ENCODE results near the gene TAF3.
"Not testable (repeated sequence)": the region's sequence is repeated elsewhere in the genome, so short reads cannot be mapped to it uniquely, and the experiment has no call there.

The TAF3 gene, protein sequence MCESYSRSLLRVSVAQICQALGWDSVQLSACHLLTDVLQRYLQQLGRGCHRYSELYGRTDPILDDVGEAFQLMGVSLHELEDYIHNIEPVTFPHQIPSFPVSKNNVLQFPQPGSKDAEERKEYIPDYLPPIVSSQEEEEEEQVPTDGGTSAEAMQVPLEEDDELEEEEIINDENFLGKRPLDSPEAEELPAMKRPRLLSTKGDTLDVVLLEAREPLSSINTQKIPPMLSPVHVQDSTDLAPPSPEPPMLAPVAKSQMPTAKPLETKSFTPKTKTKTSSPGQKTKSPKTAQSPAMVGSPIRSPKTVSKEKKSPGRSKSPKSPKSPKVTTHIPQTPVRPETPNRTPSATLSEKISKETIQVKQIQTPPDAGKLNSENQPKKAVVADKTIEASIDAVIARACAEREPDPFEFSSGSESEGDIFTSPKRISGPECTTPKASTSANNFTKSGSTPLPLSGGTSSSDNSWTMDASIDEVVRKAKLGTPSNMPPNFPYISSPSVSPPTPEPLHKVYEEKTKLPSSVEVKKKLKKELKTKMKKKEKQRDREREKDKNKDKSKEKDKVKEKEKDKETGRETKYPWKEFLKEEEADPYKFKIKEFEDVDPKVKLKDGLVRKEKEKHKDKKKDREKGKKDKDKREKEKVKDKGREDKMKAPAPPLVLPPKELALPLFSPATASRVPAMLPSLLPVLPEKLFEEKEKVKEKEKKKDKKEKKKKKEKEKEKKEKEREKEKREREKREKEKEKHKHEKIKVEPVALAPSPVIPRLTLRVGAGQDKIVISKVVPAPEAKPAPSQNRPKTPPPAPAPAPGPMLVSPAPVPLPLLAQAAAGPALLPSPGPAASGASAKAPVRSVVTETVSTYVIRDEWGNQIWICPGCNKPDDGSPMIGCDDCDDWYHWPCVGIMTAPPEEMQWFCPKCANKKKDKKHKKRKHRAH

GRCh38 chr10:7818295-7819120 is at the start of gene TAF3:
TSS of gene TAF3 (plus strand) at chr10:7818505. CDS start at chr10:7818710, 205 bp downstream.
- DNase-seq (ENCODE audit: low read depth in 2 of 2) = peak; percentile 86 to 91

DNA sequence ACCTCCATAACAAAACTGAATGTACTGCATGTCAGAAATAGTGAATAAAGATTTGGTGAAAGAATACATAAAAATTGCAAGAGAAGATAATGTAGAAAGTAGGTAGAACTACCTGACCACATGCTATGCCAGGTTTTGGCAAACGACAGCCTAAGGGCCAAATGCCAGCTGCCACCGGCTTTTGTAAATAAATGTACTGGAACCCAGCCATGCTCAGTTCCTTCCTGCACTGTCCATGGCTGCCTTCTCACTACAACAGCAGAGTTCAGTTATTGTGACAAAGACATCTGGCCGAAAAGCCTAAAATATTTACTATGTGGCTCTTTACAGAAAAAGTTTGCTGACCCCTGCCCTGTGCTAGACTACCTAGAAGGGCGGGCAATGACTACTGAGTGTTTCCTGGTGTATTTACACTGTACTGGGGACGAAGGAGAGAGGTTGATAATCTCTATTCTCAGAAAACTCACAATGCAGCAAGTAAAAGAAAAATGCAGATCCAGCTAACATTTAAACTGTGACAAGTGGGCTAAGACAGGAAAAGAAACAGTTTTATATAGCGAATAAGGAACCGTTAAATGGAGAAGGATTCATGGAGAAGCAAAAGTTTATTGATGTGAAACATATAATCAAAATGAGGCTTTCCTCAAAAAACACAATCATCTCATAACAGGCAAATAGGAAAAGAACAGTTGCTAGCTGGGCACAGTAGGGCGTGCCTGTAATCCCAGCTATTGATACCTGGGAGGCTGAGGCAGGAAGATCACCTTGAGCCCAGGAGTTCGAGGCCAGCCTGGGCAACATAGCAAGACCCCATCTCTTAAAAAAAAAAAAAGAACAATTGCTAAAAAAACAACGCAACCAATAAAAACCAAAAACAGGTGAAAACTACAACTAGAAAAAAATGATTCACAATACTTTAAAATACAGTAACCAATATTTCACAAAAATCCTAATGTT is 44.2 kb upstream of the TAF3 start:
- no peak for DNase-seq (ENCODE audit: low read depth in 2 of 2)

DNA sequence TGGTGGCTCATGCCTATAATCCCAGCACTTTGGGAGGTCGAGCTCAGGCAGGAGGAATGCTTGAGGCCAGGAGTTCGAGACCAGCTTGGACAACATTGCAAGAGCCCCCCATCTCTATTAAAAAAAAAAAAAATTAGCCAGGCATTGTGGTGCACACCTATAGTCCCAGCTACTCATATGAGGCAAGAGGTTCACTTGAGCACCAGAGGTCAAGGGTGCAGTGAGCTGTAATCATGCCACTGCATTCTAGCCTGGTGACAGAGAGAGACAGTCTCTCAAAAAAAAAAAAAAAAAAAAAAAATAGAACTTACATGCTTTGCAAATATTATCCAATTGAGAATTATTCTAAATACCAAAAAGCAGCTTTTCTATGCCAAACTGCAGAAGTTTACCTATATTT is 41.5 kb upstream of the TAF3 start:
- no peak for DNase-seq (ENCODE audit: low read depth in 2 of 2)

DNA sequence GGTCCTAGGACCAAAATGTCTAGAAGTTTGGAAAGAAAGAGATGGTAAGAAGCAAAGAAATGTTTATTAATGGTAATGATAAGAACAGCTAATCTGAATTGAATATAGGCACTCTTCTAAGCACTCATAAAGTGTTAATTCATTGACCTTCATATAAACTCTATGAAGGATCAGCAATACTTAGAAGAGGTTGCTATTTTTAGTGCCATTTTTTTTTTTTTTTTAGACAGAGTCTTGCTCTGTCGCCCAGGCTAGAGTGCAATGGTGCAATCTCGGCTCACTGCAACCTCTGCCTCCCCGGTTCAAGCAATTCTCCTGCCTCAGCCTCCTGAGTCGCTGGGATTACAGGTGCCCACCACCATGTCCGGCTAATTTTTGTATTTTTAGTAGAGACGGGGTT is 36.1 kb upstream of the TAF3 start:
- DNase-seq (ENCODE audit: low read depth in 2 of 2) = not testable (repeated sequence)

DNA sequence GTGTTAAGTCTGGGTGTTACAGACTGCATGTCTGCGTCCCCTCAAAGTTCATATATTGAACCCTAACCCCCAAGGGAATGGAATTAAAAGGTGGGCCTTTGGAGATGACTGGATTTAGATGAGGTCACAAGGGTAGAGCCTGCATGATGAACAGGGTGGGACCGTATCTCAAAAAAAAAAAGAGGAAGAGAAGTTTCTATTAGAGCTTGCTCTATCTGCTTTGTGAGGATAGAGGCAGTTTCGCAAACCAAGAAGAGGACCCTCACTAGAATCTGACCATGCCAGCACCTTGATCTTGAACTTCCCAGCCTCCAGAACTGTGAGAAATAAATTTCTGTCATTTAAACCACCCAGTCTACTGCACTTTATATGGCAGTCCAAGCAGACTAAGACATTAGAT is 31.9 kb upstream of the TAF3 start:
- no peak for DNase-seq (ENCODE audit: low read depth in 2 of 2)

DNA sequence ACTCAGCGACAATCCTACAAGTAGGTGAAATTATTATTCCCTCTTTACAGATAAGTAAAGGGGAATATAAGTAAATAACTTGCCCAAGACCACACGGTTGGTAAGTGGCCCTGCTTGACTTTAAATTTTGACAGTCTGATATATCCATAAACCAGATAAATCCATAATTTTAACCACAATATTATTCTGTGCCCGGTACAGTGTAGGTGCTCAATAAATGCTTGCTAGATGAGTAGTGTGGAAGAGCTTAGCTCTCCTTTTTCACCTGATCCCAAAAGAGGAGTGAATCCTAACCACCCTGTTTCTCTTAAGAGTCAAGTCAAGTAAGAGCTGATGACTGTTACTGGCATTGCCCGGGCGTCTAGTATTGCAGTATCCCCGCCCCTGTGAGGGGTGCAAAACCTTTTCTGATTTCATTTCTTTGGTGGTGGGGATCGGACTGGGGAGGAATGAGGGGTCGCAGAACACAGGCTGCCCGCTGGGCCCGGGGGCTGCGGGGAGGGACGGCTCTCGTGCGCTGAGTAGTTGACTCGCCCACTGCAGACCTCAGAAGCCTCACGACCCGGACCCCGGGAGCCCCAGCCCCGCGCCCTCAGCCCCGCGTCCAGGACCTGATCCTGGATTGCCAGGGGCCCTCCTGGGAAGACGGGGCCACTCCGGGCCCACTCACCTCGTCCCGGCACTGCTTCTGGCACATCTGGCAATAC is 31.0 kb upstream of the TAF3 start:
- no peak for DNase-seq (ENCODE audit: low read depth in 2 of 2)

DNA sequence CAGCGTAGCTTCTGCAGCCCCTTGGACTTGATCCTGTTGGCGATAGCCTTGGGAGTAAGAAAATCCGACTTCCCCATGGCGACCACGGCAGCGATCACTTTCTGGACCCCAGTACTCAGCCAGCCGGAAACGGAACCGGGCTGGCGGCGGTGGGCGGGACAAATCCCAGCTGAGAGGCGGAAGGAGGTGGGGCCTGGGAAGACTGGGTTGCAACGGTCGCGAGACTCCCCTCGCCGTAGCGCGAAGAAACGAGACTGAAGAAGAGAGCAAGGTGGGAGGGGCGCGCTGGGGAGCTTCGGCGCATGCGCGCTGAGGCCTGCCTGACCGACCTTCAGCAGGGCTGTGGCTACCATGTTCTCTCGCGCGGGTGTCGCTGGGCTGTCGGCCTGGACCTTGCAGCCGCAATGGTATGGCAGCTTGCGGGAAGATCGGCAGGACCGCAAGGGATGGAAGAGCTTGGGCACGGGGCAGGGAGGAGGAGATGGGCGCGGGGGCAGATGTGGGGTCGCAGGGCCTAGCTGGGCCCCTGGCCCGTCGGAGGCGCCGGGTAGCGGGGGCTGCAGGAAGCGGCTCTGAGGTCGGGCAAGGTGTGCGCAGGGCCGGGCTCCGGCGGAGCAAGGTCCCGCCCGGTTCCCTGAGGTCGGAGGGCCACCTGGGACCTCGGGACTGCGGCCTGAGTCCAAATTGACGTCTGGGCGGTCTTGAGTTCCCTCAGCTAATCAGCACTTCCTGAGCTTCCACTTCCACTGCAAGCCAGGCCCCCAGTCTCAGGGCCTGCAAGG is 30.3 kb upstream of the TAF3 start, which contains the start of the genes ATP5F1C and KIN:
ATP5F1C (plus strand) TSS at position 321 of the 782 bp plus-strand sequence; CDS start at position 352, 31 bp downstream.
KIN (minus strand) TSS at position 137 of the 782 bp plus-strand sequence; CDS start at position 77, 60 bp downstream.
- DNase-seq (ENCODE audit: low read depth in 2 of 2) = peak; percentile 97

DNA sequence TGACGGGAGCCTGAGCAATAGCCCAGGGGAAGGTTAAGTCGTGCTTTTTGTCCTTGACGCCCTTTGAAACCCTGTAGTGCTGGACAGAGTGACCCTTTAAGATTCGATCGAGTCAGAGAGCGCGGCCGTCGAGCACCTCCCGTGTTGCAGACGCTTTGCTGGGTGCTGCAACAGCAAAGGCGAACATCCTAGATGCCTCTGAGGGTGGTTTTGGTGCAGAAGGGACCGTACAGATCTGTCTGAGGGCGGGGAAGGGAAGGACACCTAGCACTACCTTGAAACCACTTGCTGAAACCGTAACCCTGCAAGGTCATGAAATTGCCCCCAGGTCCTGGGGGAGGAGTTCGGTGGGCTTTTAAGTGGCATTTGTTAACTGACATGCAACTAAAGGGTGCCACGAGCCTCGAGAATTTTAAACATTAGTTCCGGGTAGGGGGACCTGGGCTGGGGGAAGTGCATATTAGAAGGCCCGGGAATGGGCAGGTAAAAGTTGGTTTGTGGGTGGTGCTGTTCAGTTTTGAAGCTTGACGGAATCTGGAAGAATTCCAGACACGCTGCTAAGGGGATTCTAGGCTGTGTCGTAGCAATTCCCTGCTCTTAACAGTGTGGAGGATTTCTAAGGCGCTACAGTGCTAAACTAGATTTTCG is 29.5 kb upstream of the TAF3 start:
- peak in 1 of 2 experiments; percentile 11 for DNase-seq (ENCODE audit: low read depth in 2 of 2)

DNA sequence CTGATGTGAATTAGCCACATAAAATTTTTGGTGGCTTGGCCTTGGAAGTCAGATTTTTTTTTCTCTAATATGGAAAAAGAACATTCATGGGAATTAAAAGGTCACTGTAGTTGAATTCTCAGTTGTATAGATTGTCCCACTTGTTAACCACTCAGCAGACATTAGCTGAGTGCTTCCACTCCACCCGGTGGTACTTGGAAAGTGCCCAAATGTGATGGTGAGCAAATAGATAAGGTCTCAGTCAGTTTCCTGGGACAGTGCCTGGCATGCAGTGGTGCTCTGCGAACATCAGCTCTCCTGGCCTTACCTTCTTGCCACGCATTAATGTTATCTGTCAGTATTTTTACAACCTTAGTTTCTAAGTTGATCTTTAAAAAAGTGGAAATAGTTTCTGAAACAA is 28.9 kb upstream of the TAF3 start:
- no peak for DNase-seq (ENCODE audit: low read depth in 2 of 2)

- DNase-seq (ENCODE audit: low read depth in 2 of 2) = no peak
Observed at GRCh38 chr10:7792541-7792940, 25.8 kb upstream of the TAF3 start.

DNA sequence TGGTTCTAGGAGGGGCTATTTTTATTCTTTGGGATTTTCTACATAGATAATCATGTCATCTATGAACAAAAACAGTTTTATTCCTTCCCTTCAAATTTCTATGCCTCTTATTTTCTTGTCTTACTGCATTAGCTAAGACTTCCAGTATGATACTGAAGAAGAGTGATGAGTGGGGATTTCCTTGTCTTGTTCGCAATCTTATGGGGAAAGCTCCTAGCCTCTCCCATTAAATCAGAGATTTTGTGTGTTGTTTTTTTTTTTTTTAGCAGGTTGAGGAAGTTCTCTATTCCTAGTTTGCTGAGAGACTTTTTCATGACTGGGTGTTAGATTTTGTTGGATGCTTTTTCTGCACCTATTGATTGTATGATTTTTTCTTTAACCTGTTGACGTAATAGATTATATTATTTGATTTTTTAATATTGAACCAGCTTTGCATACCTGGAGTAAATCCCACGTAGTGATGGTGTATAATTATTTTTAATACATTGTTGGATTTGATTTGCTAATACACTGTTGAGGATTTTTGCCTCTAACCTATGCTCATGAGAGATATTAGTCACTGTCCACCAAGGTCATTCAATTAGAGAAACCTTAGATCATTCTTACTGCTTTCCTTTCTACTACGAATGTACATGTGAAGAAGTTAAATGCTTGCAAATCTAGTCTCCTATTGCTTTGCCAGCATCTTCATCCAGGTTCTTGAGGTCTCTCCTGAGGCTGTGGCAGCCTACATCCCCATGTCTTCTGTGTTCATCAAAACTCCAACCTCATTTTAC is 23.9 kb upstream of the TAF3 start:
- DNase-seq (ENCODE audit: low read depth in 2 of 2) = no peak

- no peak for DNase-seq (ENCODE audit: low read depth in 2 of 2)
Observed at GRCh38 chr10:7795605-7796004, 22.7 kb upstream of the TAF3 start.

- peak in 1 of 2 experiments; percentile 8 for DNase-seq (ENCODE audit: low read depth in 2 of 2)
Observed at GRCh38 chr10:7797582-7797981, 20.7 kb upstream of the TAF3 start.

GRCh38 chr10:7802606-7803005 is 15.7 kb upstream of the TAF3 start:
- no peak for DNase-seq (ENCODE audit: low read depth in 2 of 2)

DNA sequence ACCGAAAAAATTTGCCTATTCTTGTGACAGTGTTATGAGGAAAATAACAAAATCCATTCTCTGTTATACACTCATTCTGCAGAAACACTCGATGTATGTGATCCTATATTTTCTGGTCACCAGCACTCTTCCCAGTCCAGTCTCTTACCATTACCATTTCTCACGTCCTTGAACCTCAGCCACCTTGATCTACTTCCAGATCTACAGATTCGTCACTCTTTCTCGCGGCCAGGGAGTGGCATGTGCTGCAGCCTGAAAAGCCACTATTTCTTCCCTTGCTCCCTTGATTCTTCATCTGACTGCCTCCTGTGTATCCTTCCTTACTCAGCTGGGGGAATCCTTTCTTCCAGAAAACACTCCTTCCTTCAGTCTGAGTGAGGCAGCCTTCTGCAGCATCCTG is 14.1 kb upstream of the TAF3 start:
- DNase-seq (ENCODE audit: low read depth in 2 of 2) = no peak

GRCh38 chr10:7804741-7805140 is 13.6 kb upstream of the TAF3 start:
- no peak for DNase-seq (ENCODE audit: low read depth in 2 of 2)

GRCh38 chr10:7808686-7809267 is 9.5 kb upstream of the TAF3 start:
- DNase-seq (ENCODE audit: low read depth in 2 of 2) = no peak
